Kidney (tissue), 14 donors: ENCODE measurements around the gene ZNF792. TPM values are rescaled to one million over a fixed set of nuclear protein-coding genes. Genes with fewer than 3 reads are reported as not detected.
"Not testable (repeated sequence)": the region's sequence is repeated elsewhere in the genome, so short reads cannot be mapped to it uniquely, and the experiment has no call there.

Experiments
- DNase-seq, 5 donors: peaks; one replicate each; pipeline ENCODE4 v3.0.0-alpha.2; 2013 to 2020
- FAIRE-seq: peaks from 2 replicates; lab custom pipeline; 2012; peaks lifted over from hg19 to GRCh38; lab: Jason Lieb, UNC
- H3K27ac ChIP-seq, 2 donors: one replicate each; pipeline ENCODE4 v1.7.0; 2013; ENCODE audit warnings: low read depth in 2 of 2, low read length in 2 of 2, inconsistent platforms in 1 of 2
- H3K27me3 ChIP-seq: one replicate; pipeline ENCODE4 v1.7.1; 2013; ENCODE audit warnings: low read length, inconsistent platforms; ENCODE audit not compliant: control insufficient read depth, insufficient read depth
- H3K36me3 ChIP-seq, 3 donors: one replicate each; pipeline versions ENCODE4 v1.7.0 to v1.7.1; 2013; ENCODE audit warnings: low read length in 3 of 3, control low read depth in 1 of 3, inconsistent platforms in 1 of 3; ENCODE audit not compliant: insufficient read depth in 3 of 3, control insufficient read depth in 2 of 3
- H3K4me1 ChIP-seq, 3 donors: one replicate each; pipeline versions ENCODE4 v1.7.0 to v1.7.1; 2013; ENCODE audit warnings: low read length in 3 of 3, inconsistent platforms in 1 of 3, low read depth in 1 of 3; ENCODE audit not compliant: control insufficient read depth in 2 of 3, insufficient read depth in 2 of 3
- H3K4me3 ChIP-seq, 3 donors: one replicate each; pipeline versions ENCODE4 v1.7.0 to v1.8.1; 2013; ENCODE audit warnings: low read length in 3 of 3, control low read depth in 1 of 3, inconsistent platforms in 1 of 3
- H3K9ac ChIP-seq, 3 donors: one replicate each; pipeline versions ENCODE4 v1.7.0 to v1.7.1; 2013; ENCODE audit warnings: low read length in 3 of 3, control low read depth in 1 of 3, inconsistent platforms in 1 of 3
- H3K9me3 ChIP-seq, 3 donors: one replicate each; pipeline versions ENCODE4 v1.7.0 to v1.7.1; 2013; ENCODE audit warnings: low read length in 3 of 3, control low read depth in 1 of 3, inconsistent platforms in 1 of 3; ENCODE audit not compliant: control insufficient read depth in 2 of 3, insufficient read depth in 1 of 3
- intact Hi-C: fragments of 100-400 bp; cut with DNase I; formaldehyde crosslinking; loops from one replicate; pipeline ENCODE4 v1.11.1; 2022
- polyA plus RNA-seq: library from polyadenylated mRNA; stranded (reverse); fragments of 350-450 nt; fragmentation: Illumina TruSeq; extraction: RNeasy Lipid Tissue Mini Kit (QIAGEN cat#74804); gene quantifications from one replicate; pipeline ENCODE4 v1.2.3, GENCODE V29; 2014; ENCODE audit warnings: low read depth, low replicate concordance; ENCODE audit not compliant: insufficient read depth
- total RNA-seq: library from RNA; stranded (reverse); fragmentation: NEBNext Ultra II Directional; extraction: Animal tissue kit (Norgen Biotek cat#: 25700); gene quantifications from one replicate; pipeline ENCODE4 v1.2.1, GENCODE V29; 2021
- TF ChIP-seq, protein P1 (sequence below): IDR thresholded peaks from 3 replicates; pipeline ENCODE4 v1.5.1; 2012; ENCODE audit warnings: mild to moderate bottlenecking, moderate library complexity, borderline replicate concordance; ENCODE audit not compliant: insufficient read depth; ENCODE audit errors: extremely low read depth
- donor health status: control.
- donor health status: control.
- donor health status: control.
- donor health status: control.
- donor health status: control.
- donor health status: DM: yes; HTN: yes; CAD: no.
- donor health status: Normal renal cell carcinoma (clear cell type).

Gene ZNF792
- total and polyA plus RNA-seq, 2 donors from 2014 or later = 2.0 to 9.1 TPM

DNA sequence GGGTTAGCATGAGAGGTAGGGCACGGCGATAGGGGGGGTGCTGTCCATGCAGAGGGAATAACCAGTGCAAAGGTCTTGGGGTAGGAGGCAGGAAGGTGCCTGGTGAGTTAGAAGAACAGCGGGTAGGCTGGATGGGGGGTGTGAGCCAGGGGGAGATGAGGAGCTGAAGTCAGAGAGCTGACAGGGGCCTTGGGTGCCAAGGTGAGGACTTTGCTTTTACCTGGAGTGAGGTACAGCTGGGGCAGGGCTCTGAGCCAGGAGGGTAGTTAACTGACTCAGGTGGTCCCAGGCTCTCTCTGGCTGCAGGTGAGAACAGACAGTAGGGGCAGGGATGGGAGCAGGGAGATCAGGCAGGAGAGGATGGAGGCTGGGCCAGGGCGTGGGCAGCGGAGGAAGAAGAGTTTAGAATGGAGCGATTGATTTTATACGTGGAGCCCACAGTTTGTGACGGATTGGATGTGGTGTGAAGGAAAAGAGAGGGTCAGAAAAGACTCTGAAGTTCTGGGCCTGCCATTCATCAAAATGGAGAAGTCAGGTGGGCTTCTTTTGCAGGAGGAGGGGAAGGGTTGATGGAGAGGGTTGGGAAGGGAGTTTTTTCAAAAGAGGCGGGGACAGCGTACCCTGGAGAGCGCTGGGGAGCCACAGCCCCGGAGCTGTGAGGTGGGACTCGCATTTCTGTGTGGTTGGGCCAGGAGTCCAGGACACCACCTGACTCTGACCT is 34.9 kb upstream of the ZNF792 start:
- intact Hi-C loops = no loop called here
- H3K36me3 ChIP-seq = peaks cover 0 to 2% (median 0%) of the 10 kb centered on the region in 3 donors
- H3K9me3 ChIP-seq = no peaks in the 10 kb centered on the region
- peaks cover 4 to 40% (median 14%) of the 10 kb centered on the region in 3 donors for H3K4me1 ChIP-seq
- DNase-seq (peak in 2 of 5 donors; percentile 67 to 89), FAIRE-seq (no peak)
- H3K27ac ChIP-seq = peak overlapping the region; percentile 98 to 99
- no peaks in the 10 kb centered on the region for H3K27me3 ChIP-seq
- peak overlapping the region in 2 of 3 donors; percentile 43 to 99 for H3K9ac ChIP-seq
- TF ChIP-seq, protein P1, sequence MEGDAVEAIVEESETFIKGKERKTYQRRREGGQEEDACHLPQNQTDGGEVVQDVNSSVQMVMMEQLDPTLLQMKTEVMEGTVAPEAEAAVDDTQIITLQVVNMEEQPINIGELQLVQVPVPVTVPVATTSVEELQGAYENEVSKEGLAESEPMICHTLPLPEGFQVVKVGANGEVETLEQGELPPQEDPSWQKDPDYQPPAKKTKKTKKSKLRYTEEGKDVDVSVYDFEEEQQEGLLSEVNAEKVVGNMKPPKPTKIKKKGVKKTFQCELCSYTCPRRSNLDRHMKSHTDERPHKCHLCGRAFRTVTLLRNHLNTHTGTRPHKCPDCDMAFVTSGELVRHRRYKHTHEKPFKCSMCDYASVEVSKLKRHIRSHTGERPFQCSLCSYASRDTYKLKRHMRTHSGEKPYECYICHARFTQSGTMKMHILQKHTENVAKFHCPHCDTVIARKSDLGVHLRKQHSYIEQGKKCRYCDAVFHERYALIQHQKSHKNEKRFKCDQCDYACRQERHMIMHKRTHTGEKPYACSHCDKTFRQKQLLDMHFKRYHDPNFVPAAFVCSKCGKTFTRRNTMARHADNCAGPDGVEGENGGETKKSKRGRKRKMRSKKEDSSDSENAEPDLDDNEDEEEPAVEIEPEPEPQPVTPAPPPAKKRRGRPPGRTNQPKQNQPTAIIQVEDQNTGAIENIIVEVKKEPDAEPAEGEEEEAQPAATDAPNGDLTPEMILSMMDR = no peak
- peak overlapping the region; percentile 33 to 87 (median 65) for H3K4me3 ChIP-seq

DNA sequence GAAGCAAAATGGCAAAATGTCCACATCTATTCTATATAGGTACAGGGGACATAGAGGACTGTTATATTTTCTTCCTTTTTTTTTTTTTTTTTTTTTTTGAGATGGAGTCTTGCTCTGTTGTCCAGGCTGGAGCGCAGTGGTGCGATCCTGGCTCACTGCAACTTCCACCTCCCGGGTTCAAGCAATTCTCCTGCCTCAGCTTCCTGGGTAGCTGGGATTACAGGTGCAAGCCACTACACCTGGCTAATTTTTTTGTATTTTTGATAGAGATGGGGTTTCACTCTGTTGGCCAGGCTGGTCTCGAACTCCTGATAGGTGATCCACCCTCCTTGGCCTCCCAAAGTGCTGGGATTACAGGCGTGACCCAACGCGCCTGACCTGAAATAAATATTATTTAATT is 34.2 kb upstream of the ZNF792 start:
- H3K9me3 ChIP-seq, H3K36me3 ChIP-seq, H3K27ac ChIP-seq, H3K27me3 ChIP-seq, intact Hi-C loops, FAIRE-seq, H3K9ac ChIP-seq, H3K4me3 ChIP-seq: not testable (repeated sequence)
- peaks cover 2 to 36% (median 14%) of the 10 kb centered on the region in 3 donors for H3K4me1 ChIP-seq
- DNase-seq = peak in 1 of 5 donors; percentile 7

DNA sequence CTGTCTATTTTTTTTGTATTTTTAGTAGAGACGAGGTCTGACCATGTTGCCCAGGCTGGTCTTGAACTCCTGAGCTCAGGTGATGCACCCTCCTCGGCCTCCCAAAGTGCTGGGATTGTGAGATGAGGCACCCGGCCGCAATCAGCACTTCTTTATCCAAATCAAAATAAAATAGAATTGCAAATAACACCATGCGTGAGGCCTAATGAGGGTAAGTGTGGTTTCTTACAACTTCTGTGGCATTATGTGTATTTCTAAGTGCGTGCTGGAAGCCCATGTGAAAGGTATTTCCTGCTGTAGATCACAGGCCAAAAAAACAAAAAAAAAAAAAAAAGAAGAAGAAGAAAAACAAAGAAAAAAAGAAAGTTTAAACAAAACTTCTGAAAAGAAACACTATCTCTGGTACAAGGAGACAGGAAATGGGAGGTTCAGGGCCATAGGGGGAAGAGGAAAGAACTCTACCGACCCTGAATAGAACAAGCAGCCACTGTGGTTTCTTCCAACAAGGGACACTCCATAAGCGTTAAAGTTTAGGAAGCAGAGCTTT is 33.1 kb upstream of the ZNF792 start:
- H3K9me3 ChIP-seq = no peaks in the 10 kb centered on the region
- DNase-seq (peak in 3 of 5 donors; percentile 23 to 67 (median 46)), FAIRE-seq (no peak)
- H3K4me1 ChIP-seq = peaks cover 2 to 30% (median 14%) of the 10 kb centered on the region in 3 donors
- H3K27ac ChIP-seq = peak overlapping the region; percentile 51 to 60
- intact Hi-C loops = no loop called here
- no peaks in the 10 kb centered on the region for H3K36me3 ChIP-seq
- no peak overlapping the region for H3K9ac ChIP-seq
- H3K4me3 ChIP-seq = no peak overlapping the region
- H3K27me3 ChIP-seq = no peaks in the 10 kb centered on the region
- TF ChIP-seq, protein P1 = no peak

DNA sequence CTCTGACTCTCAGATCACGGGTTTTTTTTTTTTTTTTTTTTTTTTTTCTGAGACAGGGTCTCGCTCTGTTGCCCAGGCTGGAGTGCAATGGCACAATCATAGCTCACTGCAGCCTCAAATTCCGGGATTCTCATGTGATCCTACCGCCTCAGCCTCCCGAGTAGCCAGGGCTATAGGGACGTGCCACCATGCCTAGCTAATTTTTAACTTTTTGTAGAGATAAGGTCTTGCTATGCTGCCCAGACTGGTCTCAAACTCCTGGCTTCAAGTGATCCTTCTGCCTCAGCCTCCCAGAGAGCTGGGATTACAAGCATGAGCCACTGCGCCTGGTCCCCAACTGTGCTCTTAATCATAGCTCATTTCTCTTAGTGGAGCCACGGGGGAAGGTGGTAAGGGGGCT is 31.5 kb upstream of the ZNF792 start:
- no peak for FAIRE-seq
- no peak overlapping the region for H3K9ac ChIP-seq
- H3K9me3 ChIP-seq = no peaks in the 10 kb centered on the region

More for the DNA sequence above, 31.5 kb upstream of the ZNF792 start:
- DNase-seq = no peak
- TF ChIP-seq, protein P1 = no peak
- Histone ChIP-seq H3K4me3 (no peak overlapping the region), H3K4me1 (peaks cover 2 to 23% (median 14%) of the 10 kb centered on the region in 3 donors), H3K27me3 (no peaks in the 10 kb centered on the region), H3K27ac (no peak overlapping the region), H3K36me3 (no peaks in the 10 kb centered on the region)
- intact Hi-C loops = no loop called here
